H7 (cell line): Measurements from ENCODE around the gene NCF4. TPM values are rescaled to one million over a fixed set of nuclear protein-coding genes. Genes with fewer than 3 reads are reported as not detected.
A peak's percentile ranks its signal among the peaks of the same experiment; 100 is the strongest.

Experiments used
- DNase-seq: peaks from one replicate; pipeline ENCODE4 v3.0.0; 2012
- H3K27me3 ChIP-seq: 2 replicates; pipeline ENCODE4 v1.6.0; 2011; ENCODE audit warnings: mild to moderate bottlenecking, low read length; ENCODE audit not compliant: control insufficient read depth, insufficient read depth
- H3K36me3 ChIP-seq: replicated peaks from 2 replicates; pipeline ENCODE4 v1.5.1; 2011; ENCODE audit warnings: low read length; ENCODE audit not compliant: control insufficient read depth, insufficient read depth
- H3K4me3 ChIP-seq: 2 replicates; pipeline ENCODE4 v1.5.1; 2011; ENCODE audit warnings: low read depth, mild to moderate bottlenecking, control low read depth, low read length, moderate library complexity; ENCODE audit not compliant: insufficient read depth
- total RNA-seq: library from RNA; depleted of rRNA; stranded (reverse); fragments of >200 nt; shearing (Covaris generic); gene quantifications from 2 replicates; pipeline ENCODE4 v1.2.3, GENCODE V29; 2014

Gene NCF4
- total RNA-seq, 1 experiment from 2014 or later, result not detected

DNA sequence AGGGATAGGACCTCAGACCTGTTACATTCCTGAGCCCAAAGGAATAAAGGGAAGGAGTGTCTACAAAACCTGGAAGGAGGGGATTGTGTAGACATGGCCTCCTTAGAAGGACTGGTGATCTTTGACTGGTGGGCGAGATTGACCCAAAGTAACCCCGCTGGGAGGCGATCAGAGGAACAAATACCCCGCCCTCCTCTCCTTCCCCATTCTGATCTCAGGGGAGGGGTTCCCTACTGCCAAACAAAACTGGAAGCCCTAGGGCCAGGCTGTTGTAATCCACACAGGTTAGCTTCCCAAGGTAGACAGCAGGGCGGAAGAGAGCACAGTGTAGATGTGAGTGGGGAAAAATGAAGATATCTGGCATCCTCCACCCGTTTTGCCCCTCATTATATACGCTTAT, 24.7 kb downstream of the NCF4 start:
- DNase-seq, result peak; percentile 50
- no peaks in the 10 kb centered on the region for H3K27me3 ChIP-seq
- H3K36me3 ChIP-seq, result no peaks in the 10 kb centered on the region
- H3K4me3 ChIP-seq, result no peak overlapping the region

DNA sequence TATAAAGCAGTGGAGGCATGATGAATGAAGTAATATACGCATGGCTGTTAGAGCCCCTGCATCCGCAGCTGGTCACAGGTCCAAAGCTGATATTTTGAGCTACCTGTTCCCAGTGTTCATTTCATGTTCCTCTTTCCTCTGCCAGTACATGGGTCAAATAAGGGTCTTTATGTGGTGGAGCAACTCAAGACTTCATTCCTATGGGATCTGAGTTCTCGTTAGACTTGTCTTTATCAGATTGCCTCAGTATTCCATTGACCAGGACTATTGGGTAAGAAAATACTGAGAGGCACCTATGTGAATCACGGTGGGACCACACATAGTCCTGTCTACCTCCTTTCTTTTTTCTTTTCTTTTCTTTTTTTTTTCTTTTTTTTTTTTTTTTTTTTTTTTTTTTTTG, 25.2 kb downstream of the NCF4 start:
- DNase-seq, result no peak

GRCh38 chr22:36887162-36887561, 26.4 kb downstream of the NCF4 start:
- Histone ChIP-seq H3K4me3 (no peak overlapping the region), H3K36me3 (no peaks in the 10 kb centered on the region), H3K27me3 (no peaks in the 10 kb centered on the region)
- no peak for DNase-seq

More for the DNA sequence above, 25.2 kb downstream of the NCF4 start:
- Histone ChIP-seq H3K27me3 (no peaks in the 10 kb centered on the region), H3K36me3 (no peaks in the 10 kb centered on the region), H3K4me3 (no peak overlapping the region)

- no peak overlapping the region for H3K4me3 ChIP-seq
- no peaks in the 10 kb centered on the region for H3K36me3 ChIP-seq
- no peak for DNase-seq
- H3K27me3 ChIP-seq, result no peaks in the 10 kb centered on the region; the same call in 1 of the 2 replicates
Measured at GRCh38 chr22:36891646-36892045, 30.8 kb downstream of the NCF4 start.

GRCh38 chr22:36892292-36892691, 31.5 kb downstream of the NCF4 start:
- Histone ChIP-seq H3K27me3 (no peaks in the 10 kb centered on the region; the same call in 1 of the 2 replicates), H3K36me3 (no peaks in the 10 kb centered on the region), H3K4me3 (no peak overlapping the region)
- no peak for DNase-seq

GRCh38 chr22:36893262-36893661, 32.5 kb downstream of the NCF4 start:
- Histone ChIP-seq H3K27me3 (no peaks in the 10 kb centered on the region; the same call in 1 of the 2 replicates), H3K36me3 (no peaks in the 10 kb centered on the region), H3K4me3 (no peak overlapping the region)
- no peak for DNase-seq

DNA sequence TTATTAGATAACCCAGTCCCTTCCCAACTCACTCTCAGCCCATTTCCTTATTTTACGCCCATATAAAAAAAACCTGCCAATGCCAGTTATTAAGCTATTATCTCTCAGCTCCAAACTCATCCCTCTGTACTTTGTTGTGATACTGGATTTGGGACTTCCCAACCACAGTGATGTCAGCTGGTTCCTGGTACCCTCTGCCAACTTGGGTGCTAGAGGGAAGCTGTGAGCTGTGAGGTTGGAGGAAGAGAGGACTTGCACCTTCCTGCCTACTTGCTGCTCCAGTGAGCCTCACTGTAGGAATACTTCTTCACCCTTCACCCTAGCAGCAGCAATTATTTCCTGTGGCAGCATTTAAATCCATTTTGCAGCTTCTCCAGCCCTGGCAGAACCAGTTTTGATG, 33.5 kb downstream of the NCF4 start:
- Histone ChIP-seq H3K27me3 (no peaks in the 10 kb centered on the region; the same call in 1 of the 2 replicates), H3K4me3 (no peak overlapping the region), H3K36me3 (no peaks in the 10 kb centered on the region)
- no peak for DNase-seq

DNA sequence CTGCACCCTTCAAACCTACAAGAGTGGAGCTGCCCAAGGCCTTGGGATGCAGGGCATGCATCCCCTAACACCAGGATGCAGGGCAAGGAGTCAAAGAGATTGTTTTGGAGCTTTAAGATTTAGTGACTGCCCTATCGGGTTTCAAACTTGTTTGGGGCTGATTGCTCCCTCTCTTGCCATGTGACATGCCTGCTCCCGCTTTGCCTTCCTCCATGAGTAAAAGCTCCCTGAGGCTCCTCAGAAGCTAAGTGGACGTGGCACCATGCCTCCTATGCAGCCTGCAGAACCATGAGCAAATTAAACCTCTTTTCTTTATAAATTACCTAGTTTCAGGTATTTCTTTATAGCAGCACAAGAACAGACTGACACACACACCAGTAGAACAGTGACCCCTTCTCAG, 36.8 kb downstream of the NCF4 start:
- H3K27me3 ChIP-seq, result no peaks in the 10 kb centered on the region; the same call in 1 of the 2 replicates
- no peaks in the 10 kb centered on the region for H3K36me3 ChIP-seq
- DNase-seq, result no peak
- H3K4me3 ChIP-seq, result no peak overlapping the region

- no peaks in the 10 kb centered on the region; the same call in 1 of the 2 replicates for H3K27me3 ChIP-seq
- no peak for DNase-seq
- H3K36me3 ChIP-seq, result no peaks in the 10 kb centered on the region
- H3K4me3 ChIP-seq, result no peak overlapping the region
Measured at GRCh38 chr22:36898690-36899089, 37.9 kb downstream of the NCF4 start.

DNA sequence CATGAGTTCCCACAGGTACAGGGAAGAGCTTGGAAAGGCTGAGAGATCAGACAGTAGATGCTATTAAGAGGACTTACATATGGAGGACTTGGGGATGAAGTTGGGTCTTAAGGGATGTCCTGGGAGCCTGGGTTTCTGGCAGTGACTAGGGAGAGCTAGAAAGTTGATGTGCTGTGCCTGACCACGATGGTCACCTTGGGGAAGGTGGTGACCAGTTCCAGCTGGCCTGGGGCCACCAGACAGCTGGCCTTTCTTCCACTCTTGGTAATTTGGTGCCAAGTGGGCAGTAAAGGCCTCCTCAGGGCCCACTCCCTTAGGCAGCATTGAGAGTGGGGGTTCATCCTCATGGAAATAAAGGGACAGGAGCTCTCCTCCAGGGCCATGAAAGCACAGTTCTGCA, 38.7 kb downstream of the NCF4 start:
- Histone ChIP-seq H3K4me3 (no peak overlapping the region), H3K36me3 (no peaks in the 10 kb centered on the region), H3K27me3 (no peaks in the 10 kb centered on the region; the same call in 1 of the 2 replicates)
- no peak for DNase-seq

- DNase-seq, result no peak
- no peak overlapping the region for H3K4me3 ChIP-seq
- no peaks in the 10 kb centered on the region for H3K36me3 ChIP-seq
- H3K27me3 ChIP-seq, result no peaks in the 10 kb centered on the region; the same call in 1 of the 2 replicates
Measured at GRCh38 chr22:36900225-36900624, 39.4 kb downstream of the NCF4 start.

GRCh38 chr22:36900880-36901279, 40.1 kb downstream of the NCF4 start:
- Histone ChIP-seq H3K36me3 (no peaks in the 10 kb centered on the region), H3K27me3 (no peaks in the 10 kb centered on the region; the same call in 1 of the 2 replicates), H3K4me3 (no peak overlapping the region)
- DNase-seq, result peak; percentile 75

DNA sequence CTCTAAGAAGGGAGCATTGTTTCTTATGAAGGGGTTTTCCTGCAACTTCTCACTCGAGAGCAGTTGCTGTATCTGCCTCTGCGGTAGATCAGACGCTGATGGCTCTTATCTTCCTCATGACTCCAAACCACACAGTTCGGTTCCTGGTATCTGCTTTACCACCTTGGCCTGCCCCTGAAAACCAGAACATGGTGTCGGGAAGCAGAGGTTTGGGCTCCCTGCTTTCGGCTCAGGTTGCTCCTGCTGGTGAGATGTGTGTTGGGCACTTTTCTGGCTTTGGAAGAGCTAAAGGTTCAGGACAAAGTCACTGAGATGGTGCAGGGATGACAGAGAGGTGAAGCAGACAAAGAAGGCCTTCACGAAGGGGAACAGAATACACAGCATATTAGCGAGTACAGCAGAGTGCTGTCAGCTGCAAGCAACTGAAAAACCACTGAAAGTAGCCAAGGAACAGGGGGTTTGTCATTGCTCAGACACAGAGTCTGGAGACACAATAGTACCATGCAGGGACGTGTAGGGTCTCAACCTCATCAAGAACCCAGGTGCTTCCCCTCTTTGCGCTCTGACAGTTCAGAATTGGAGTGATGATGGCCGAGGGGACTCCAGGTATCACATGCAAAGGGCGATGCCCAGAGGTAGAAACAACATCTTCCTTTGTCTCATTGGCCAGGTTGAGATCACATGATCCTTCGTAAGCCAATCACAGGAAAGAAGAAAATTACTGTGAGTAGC, 40.8 kb downstream of the NCF4 start:
- H3K36me3 ChIP-seq, result no peaks in the 10 kb centered on the region
- no peaks in the 10 kb centered on the region; the same call in 1 of the 2 replicates for H3K27me3 ChIP-seq
- no peak for DNase-seq

GRCh38 chr22:36902143-36902926, 41.5 kb downstream of the NCF4 start:
- no peak for DNase-seq
- Histone ChIP-seq H3K4me3 (no peak overlapping the region), H3K27me3 (no peaks in the 10 kb centered on the region), H3K36me3 (no peaks in the 10 kb centered on the region)

More for the DNA sequence above, 40.8 kb downstream of the NCF4 start:
- H3K4me3 ChIP-seq, result no peak overlapping the region
